Measurements from ENCODE around the gene ZNF75A.

Gene ZNF75A

DNA sequence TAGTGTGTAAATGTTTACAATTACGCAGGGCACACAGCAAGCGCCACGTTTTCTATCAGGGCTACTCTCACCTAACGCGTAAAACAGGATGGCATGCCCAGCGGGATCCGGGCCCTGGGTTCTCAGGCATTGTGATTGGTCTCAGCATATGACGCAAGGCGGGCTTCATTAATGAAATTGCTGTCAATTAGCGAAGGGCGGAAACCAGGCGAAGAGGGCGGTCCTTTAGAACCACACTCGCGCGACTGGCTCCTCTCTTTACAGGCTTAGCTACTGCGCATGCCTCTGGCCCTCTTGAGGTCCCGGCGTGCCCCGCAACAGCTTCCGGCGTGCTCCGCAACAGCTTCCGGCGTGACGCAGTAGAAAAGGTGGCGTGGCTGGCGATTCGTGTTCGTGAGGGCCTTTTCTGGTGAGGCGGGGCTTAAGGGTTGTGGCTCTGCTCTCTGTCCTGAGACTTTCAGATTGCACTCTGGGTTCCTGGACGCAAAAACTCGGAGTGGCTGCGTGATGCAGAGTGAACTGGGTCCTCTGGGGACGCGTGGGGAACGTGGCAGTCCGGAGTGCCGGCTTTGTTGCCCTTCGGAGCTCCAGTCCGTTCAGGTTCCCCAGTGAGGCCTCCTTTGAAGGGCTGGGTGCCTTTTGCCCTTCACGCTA is 59.6 kb downstream of the ZNF75A start:
- DNase-seq (ENCODE audit: low read depth in 2 of 2, low spot score in 1 of 2) = peak; percentile 60 to 75
